H1 (cell line): Measurements from ENCODE around the gene DLL1. TPM values are rescaled to one million over a fixed set of nuclear protein-coding genes. Genes with fewer than 3 reads are reported as not detected.

Source experiments
- CTCF ChIA-PET: fragments of 300-600 bp; sonication (Branson Sonifier 250); formaldehyde crosslinking; loops from one replicate; lab custom pipeline; 2021; ENCODE audit not compliant: partially characterized antibody; lab: Charles Lee
- POLR2A ChIA-PET: fragments of 300-600 bp; sonication (Branson Sonifier 250); formaldehyde crosslinking; loops from one replicate; lab custom pipeline; 2021; ENCODE audit warnings: inconsistent platforms; ENCODE audit not compliant: partially characterized antibody; lab: Charles Lee
- DNase-seq, 2 experiments: peaks; one replicate each; pipeline versions ENCODE4 v3.0.0 to v3.0.0-alpha.2; 2010 to 2022; ENCODE audit warnings: low spot score in 2 of 2, low read depth in 1 of 2, mixed read lengths in 1 of 2
- FAIRE-seq: peaks from 2 replicates; lab custom pipeline; 2011; peaks lifted over from hg19 to GRCh38; lab: Jason Lieb, UNC
- H2AFZ ChIP-seq: 2 replicates; pipeline ENCODE4 v1.8.1; 2012; ENCODE audit warnings: low read length, inconsistent platforms
- H2AK5ac ChIP-seq: 2 replicates; pipeline ENCODE4 v1.6.1; 2013; ENCODE audit warnings: low read depth, low read length
- H2BK120ac ChIP-seq: replicated peaks from 2 replicates; pipeline ENCODE3; 2013; ENCODE audit warnings: low read depth, low read length, inconsistent platforms
- H2BK12ac ChIP-seq: 2 replicates; pipeline ENCODE4 v1.6.1; 2013; ENCODE audit warnings: low read depth, low read length
- H2BK15ac ChIP-seq: 2 replicates; pipeline ENCODE4 v1.6.1; 2013; ENCODE audit warnings: low read length
- H2BK20ac ChIP-seq: 2 replicates; pipeline ENCODE4 v1.6.1; 2013; ENCODE audit warnings: low read length
- H2BK5ac ChIP-seq: 2 replicates; pipeline ENCODE4 v1.6.1; 2013; ENCODE audit warnings: low read depth, low read length
- H3K14ac ChIP-seq: 2 replicates; pipeline ENCODE4 v1.6.1; 2013; ENCODE audit warnings: inconsistent platforms; ENCODE audit not compliant: insufficient read length
- H3K18ac ChIP-seq: 2 replicates; pipeline ENCODE4 v1.6.1; 2013; ENCODE audit warnings: low read length; ENCODE audit errors: extremely low read depth
- H3K23ac ChIP-seq: 2 replicates; pipeline ENCODE4 v1.6.1; 2013; ENCODE audit warnings: inconsistent platforms; ENCODE audit not compliant: insufficient read length
- H3K23me2 ChIP-seq: 2 replicates; pipeline ENCODE4 v1.6.1; 2013; ENCODE audit warnings: low read depth, low read length
- H3K27ac ChIP-seq: 2 replicates; pipeline ENCODE4 v1.6.1; 2011; ENCODE audit warnings: low read depth, low read length, inconsistent platforms
- H3K27me3 ChIP-seq, 4 experiments: replicated peaks in 1 of 4; 1 replicate in 1 of 4; 2 replicates in 3 of 4; pipeline versions ENCODE4 v1.6.1 to v1.8.1; 2011 to 2013; ENCODE audit warnings: low read length in 3 of 4, mild to moderate bottlenecking in 3 of 4, inconsistent platforms in 2 of 4, mixed read lengths in 2 of 4, moderate library complexity in 1 of 4; ENCODE audit not compliant: control insufficient read depth in 3 of 4, insufficient read depth in 3 of 4; ENCODE audit errors: extremely low read depth in 1 of 4
- H3K36me3 ChIP-seq, 4 experiments: 2 replicates each; pipeline versions ENCODE4 v1.6.1 to v1.8.1; 2011 to 2013; ENCODE audit warnings: mild to moderate bottlenecking in 4 of 4, low read length in 3 of 4, moderate library complexity in 2 of 4, control low read depth in 1 of 4, inconsistent platforms in 1 of 4; ENCODE audit not compliant: insufficient read depth in 4 of 4, control insufficient read depth in 2 of 4
- H3K4ac ChIP-seq: replicated peaks from 2 replicates; pipeline ENCODE3; 2013; ENCODE audit warnings: low read length, low read depth, mixed read lengths, inconsistent platforms; ENCODE audit not compliant: insufficient read length
- H3K4me1 ChIP-seq, 4 experiments: replicated peaks in 1 of 4; 1 replicate in 1 of 4; 2 replicates in 3 of 4; pipeline versions ENCODE4 v1.6.1 to v1.8.1; 2011 to 2013; ENCODE audit warnings: low read length in 3 of 4, inconsistent platforms in 2 of 4, mixed read lengths in 1 of 4; ENCODE audit not compliant: insufficient read depth in 4 of 4, control insufficient read depth in 3 of 4
- H3K4me2 ChIP-seq, 2 experiments: 2 replicates each; pipeline versions ENCODE4 v1.6.1 to v1.8.1; 2011 to 2013; ENCODE audit warnings: low read depth in 2 of 2, low read length in 2 of 2, control low read depth in 1 of 2, inconsistent platforms in 1 of 2, mild to moderate bottlenecking in 1 of 2; ENCODE audit not compliant: insufficient read depth in 1 of 2
- H3K4me3 ChIP-seq, 4 experiments: fragments of 200-600, 300-600 bp in 1 of 4; sonication (generic), shearing (Covaris generic), sonication (Bioruptor Twin) in 1 of 4; 2 replicates each; pipeline versions ENCODE4 v1.5.1 to v1.8.1; 2011 to 2016; ENCODE audit warnings: low read length in 4 of 4, low read depth in 3 of 4, control low read depth in 2 of 4, inconsistent platforms in 2 of 4, mild to moderate bottlenecking in 2 of 4, mixed read lengths in 1 of 4, moderate library complexity in 1 of 4; ENCODE audit not compliant: insufficient read depth in 2 of 4; ENCODE audit errors: extremely low read depth in 1 of 4
- H3K56ac ChIP-seq: replicated peaks from 2 replicates; pipeline ENCODE3; 2013; ENCODE audit warnings: low read depth, mild to moderate bottlenecking, mixed read lengths, low read length, inconsistent platforms; ENCODE audit not compliant: insufficient read length
- H3K79me1 ChIP-seq: 2 replicates; pipeline ENCODE4 v1.6.1; 2013; ENCODE audit warnings: low read depth, low read length, control low read depth
- H3K79me2 ChIP-seq, 2 experiments: 2 replicates each; pipeline versions ENCODE4 v1.6.1 to v1.8.1; 2012 to 2013; ENCODE audit warnings: low read length in 2 of 2, mild to moderate bottlenecking in 2 of 2, inconsistent platforms in 1 of 2; ENCODE audit not compliant: insufficient read depth in 2 of 2, control insufficient read depth in 1 of 2
- H3K9ac ChIP-seq, 4 experiments: replicated peaks in 1 of 4; 1 replicate in 1 of 4; 2 replicates in 3 of 4; pipeline versions ENCODE4 v1.6.1 to v1.8.1; 2011 to 2013; ENCODE audit warnings: low read depth in 3 of 4, low read length in 3 of 4, control low read depth in 2 of 4, mild to moderate bottlenecking in 2 of 4, moderate library complexity in 2 of 4, inconsistent platforms in 1 of 4; ENCODE audit errors: extremely low read depth in 1 of 4
- H3K9me3 ChIP-seq, 2 experiments: 2 replicates each; pipeline versions ENCODE4 v1.6.1 to v1.8.1; 2012 to 2013; ENCODE audit warnings: mild to moderate bottlenecking in 2 of 2, moderate library complexity in 2 of 2, control low read depth in 1 of 2, inconsistent platforms in 1 of 2, low read depth in 1 of 2, low read length in 1 of 2, mixed read lengths in 1 of 2; ENCODE audit not compliant: insufficient read depth in 2 of 2
- H4K20me1 ChIP-seq, 2 experiments: replicated peaks in 1 of 2; 2 replicates each; pipeline versions ENCODE3 to v1.8.1; 2011 to 2013; ENCODE audit warnings: inconsistent platforms in 2 of 2, low read length in 2 of 2, mild to moderate bottlenecking in 1 of 2; ENCODE audit not compliant: insufficient read depth in 2 of 2, control insufficient read depth in 1 of 2
- H4K5ac ChIP-seq: 2 replicates; pipeline ENCODE4 v1.6.1; 2013; ENCODE audit warnings: low read length, low read depth, mixed read lengths, inconsistent platforms; ENCODE audit not compliant: insufficient read length
- H4K8ac ChIP-seq: 2 replicates; pipeline ENCODE4 v1.8.0; 2013; ENCODE audit warnings: mild to moderate bottlenecking, moderate library complexity, low read length, inconsistent platforms; ENCODE audit not compliant: insufficient read depth; ENCODE audit errors: extremely low read depth
- H4K91ac ChIP-seq: replicated peaks from 2 replicates; pipeline ENCODE3; 2013; ENCODE audit warnings: low read length, mixed read lengths, inconsistent platforms; ENCODE audit not compliant: insufficient read length
- CBX5 ChIP-seq: fragments of 300-800, 300-1000 bp; sonication (generic); IDR thresholded peaks from 2 replicates; pipeline ENCODE4 v1.7.1; 2016; ENCODE audit warnings: antibody characterized with exemption, low read length, low read depth
- CEBPB ChIP-seq: IDR thresholded peaks from 2 replicates; pipeline ENCODE4 v1.6.1; 2012; ENCODE audit warnings: low read depth, low read length
- EP300 ChIP-seq, 2 experiments: IDR thresholded peaks; 1 replicate in 1 of 2; 2 replicates in 1 of 2; pipeline ENCODE4 v1.6.1; 2011 to 2012; ENCODE audit warnings: low read depth in 2 of 2, low read length in 2 of 2, mild to moderate bottlenecking in 2 of 2, borderline replicate concordance in 1 of 2, inconsistent platforms in 1 of 2, moderate library complexity in 1 of 2
- MAFK ChIP-seq: IDR thresholded peaks from 2 replicates; pipeline ENCODE4 v1.6.1; 2012; ENCODE audit warnings: low read depth, mild to moderate bottlenecking, improper control_type of control experiment, low read length
- RXRA ChIP-seq: IDR thresholded peaks from 2 replicates; pipeline ENCODE4 v1.6.1; 2011; ENCODE audit warnings: low read depth, mild to moderate bottlenecking, low read length, moderate library complexity; ENCODE audit not compliant: insufficient read depth
- SIN3A ChIP-seq, 2 experiments: IDR thresholded peaks in 1 of 2; conservative IDR thresholded peaks in 1 of 2; 2 replicates each; pipeline ENCODE4 v1.6.1; 2011 to 2012; ENCODE audit warnings: low read length in 2 of 2, improper control_type of control experiment in 1 of 2, low read depth in 1 of 2, mild to moderate bottlenecking in 1 of 2
- SIX5 ChIP-seq: IDR thresholded peaks from 2 replicates; pipeline ENCODE4 v1.6.1; 2011; ENCODE audit warnings: mild to moderate bottlenecking, low read depth, low read length
- TAF1 ChIP-seq: IDR thresholded peaks from 2 replicates; pipeline ENCODE4 v1.6.1; 2011; ENCODE audit warnings: mild to moderate bottlenecking, low read depth, low read length
- TCF12 ChIP-seq: IDR thresholded peaks from 2 replicates; pipeline ENCODE4 v1.6.1; 2011; ENCODE audit warnings: low read depth, mild to moderate bottlenecking, low read length
- WGBS, 2 experiments: shearing (Covaris generic) in 1 of 2; methylation state at CpG; one replicate each; pipeline versions ENCODE4 v1.1.6 to v1.1.7; 2013 to 2015; ENCODE audit warnings: low lambda C conversion rate in 2 of 2, mixed read lengths in 2 of 2, inconsistent platforms in 1 of 2, low coverage in 1 of 2, missing lambda C conversion rate in 1 of 2; ENCODE audit not compliant: insufficient replicate concordance in 2 of 2, insufficient coverage in 1 of 2, insufficient read length in 1 of 2; ENCODE audit errors: extremely low coverage in 1 of 2, missing lambda C conversion rate in 1 of 2; 5-methylcytosine and 5-hydroxymethylcytosine counted together
- polyA plus RNA-seq, 7 experiments: library from polyadenylated mRNA; depleted of rRNA in 3 of 7; stranded (reverse) in 5 of 7; unstranded in 2 of 7; fragments of >200 nt in 5 of 7; fragments of 200-250 nt in 2 of 7; gene quantifications; 1 replicate in 5 of 7; 2 replicates in 1 of 7; 4 replicates in 1 of 7; pipeline versions ENCODE4 v1.2.1 to v1.2.3, GENCODE V29; 2011 to 2013; ENCODE audit warnings: missing spikeins in 2 of 7, mixed read lengths in 2 of 7
- total RNA-seq: library from RNA; stranded (reverse); fragmentation: NEBNext Ultra II Directional; extraction: Animal tissue kit (Norgen Biotek cat#: 25700); gene quantifications from 2 replicates; pipeline ENCODE4 v1.2.1, GENCODE V29; 2021

Gene DLL1
- total and polyA plus RNA-seq, 2 of the 8 experiments (the other 6 are each of a cell fraction or from before 2014, with no cell fraction given): 1.7 to 3.8 TPM

DNA sequence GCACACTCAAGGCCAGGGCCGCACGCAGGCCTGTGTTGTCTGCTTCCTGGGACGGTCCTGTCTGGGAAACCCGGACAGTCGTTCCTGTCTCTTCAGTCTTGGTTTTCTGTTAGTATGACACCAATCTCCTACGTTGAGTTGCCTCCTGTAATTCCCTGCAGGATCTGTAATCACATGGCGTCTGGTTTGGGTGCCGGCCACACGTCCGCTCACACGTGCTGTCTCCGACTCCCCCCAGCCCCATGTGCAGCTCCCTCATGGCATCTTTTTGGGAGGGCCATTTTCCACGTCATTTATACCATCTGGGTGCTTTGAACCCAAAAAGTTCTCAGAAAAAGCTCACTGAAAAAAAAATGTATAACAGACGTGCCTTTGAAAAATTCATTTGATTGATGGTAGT lies 23.2 kb downstream of the DLL1 start:
- no peak overlapping the region for H3K27ac ChIP-seq
- TF ChIP-seq SIX5 (no peak), MAFK (no peak), EP300 (IDR thresholded peaks at IDR 0.05; ENCODE audit: borderline replicate concordance in 1 of 2, low read depth in 2 of 2, low read length in 2 of 2) (no peak), TCF12 (no peak), SIN3A (conservative IDR thresholded peaks at IDR 0.05 in 1 of 2, IDR thresholded peaks at IDR 0.05 in 1 of 2; ENCODE audit: low read depth in 1 of 2, low read length in 2 of 2) (no peak), CBX5 (no peak), RXRA (no peak), TAF1 (no peak), CEBPB (no peak)
- H3K9me3 ChIP-seq: no peaks in the 10 kb centered on the region
- no peak overlapping the region for H3K4me3 ChIP-seq
- POLR2A ChIA-PET: no interaction called here
- H3K56ac ChIP-seq: no peak overlapping the region
- no peak overlapping the region for H2BK12ac ChIP-seq
- no peak overlapping the region for H3K23ac ChIP-seq
- no peaks in the 10 kb centered on the region for H3K36me3 ChIP-seq
- FAIRE-seq (no peak), DNase-seq (no peak)
- peaks cover 0 to 5% (median under 1%) of the 10 kb centered on the region in 4 experiments; a peak in 2 of 7 replicates for H3K4me1 ChIP-seq
- H2BK15ac ChIP-seq: no peak overlapping the region
- H4K5ac ChIP-seq: no peak overlapping the region
- no peak overlapping the region for H3K18ac ChIP-seq
- no peak overlapping the region for H2BK20ac ChIP-seq
- no peak overlapping the region for H4K91ac ChIP-seq
- no peaks in the 10 kb centered on the region for H3K23me2 ChIP-seq
- CTCF ChIA-PET: interaction anchor here (0.5 kb wide), 1 partner anchor 1891 kb away, joined by 3 read pairs; no protein-coding TSS in a partner anchor
- H3K4me2 ChIP-seq: no peak overlapping the region
- H3K79me1 ChIP-seq: no peaks in the 10 kb centered on the region
- H3K4ac ChIP-seq: no peak overlapping the region
- 94% methylated on average over 14 of the region's 14 CpGs; no CpG with 5 or more reads in 1 of the 2 experiments for WGBS, 2 experiments
- H2AK5ac ChIP-seq: no peak overlapping the region
- H2BK5ac ChIP-seq: no peak overlapping the region
- no peak overlapping the region for H2BK120ac ChIP-seq
- no peaks in the 10 kb centered on the region for H4K20me1 ChIP-seq
- no peak overlapping the region for H3K9ac ChIP-seq
- H3K27me3 ChIP-seq: no peaks in the 10 kb centered on the region; a peak in 1 of 7 replicates
- H3K79me2 ChIP-seq: no peaks in the 10 kb centered on the region
- H3K14ac ChIP-seq: no peak overlapping the region
- no peak overlapping the region for H2AFZ ChIP-seq
- H4K8ac ChIP-seq: peak overlapping the region; percentile 57; the same call in 1 of the 2 replicates
